ENCODE measurements around the gene BAIAP2L2. TPM values are rescaled to one million over a fixed set of nuclear protein-coding genes. Genes with fewer than 3 reads are reported as not detected.
"Not testable (repeated sequence)": the region's sequence is repeated elsewhere in the genome, so short reads cannot be mapped to it uniquely, and the experiment has no call there.

The BAIAP2L2 gene
- total RNA-seq, 4 donors from 2014 or later = 0.59 to 1.7 TPM; not detected in 2

DNA sequence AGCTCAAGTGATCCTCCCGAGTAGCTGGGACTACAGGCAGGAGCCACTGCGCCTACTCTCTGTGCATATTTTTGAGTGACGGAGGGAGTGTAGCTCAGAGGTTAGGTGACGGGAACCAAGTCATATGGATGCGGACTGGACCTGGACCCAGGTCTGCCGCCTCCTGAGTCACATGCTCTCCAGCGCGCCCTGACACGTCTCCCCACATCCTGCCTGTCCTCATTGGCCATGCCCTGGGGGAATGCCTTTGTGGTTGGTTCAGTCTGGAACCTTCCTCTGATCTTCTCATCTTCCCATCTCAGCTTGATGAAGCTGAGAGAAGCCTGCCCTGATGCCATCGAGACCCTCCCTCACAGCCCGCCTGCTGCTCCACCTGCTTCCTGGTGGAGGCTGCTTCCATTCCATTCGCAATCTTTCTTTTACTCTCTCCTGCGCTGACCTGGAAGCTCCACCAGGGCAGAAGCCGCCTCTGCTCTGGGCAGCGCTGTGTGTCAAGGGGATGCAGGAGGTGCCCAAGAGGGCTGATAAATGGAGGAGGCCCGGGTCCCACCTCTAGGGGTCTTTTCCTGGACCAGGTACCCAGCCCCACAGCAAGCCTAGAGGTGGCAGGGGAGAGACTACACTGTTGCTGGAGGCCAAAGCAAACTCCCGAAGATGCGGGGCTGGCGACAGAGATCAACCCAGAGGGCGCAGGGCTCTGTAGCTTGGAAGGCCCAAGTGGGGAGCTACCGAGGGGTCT is 13.9 kb upstream of the BAIAP2L2 start:
- intact Hi-C loops (cut with DNase I; ENCODE audit: low total_unique reads) = loop anchor here (10.0 kb wide), 1 partner anchor 100 kb away; no protein-coding TSS in a partner anchor
- no peak for TF ChIP-seq POLR2A (IDR thresholded peaks at IDR 0.05)
- TF ChIP-seq, protein P1, sequence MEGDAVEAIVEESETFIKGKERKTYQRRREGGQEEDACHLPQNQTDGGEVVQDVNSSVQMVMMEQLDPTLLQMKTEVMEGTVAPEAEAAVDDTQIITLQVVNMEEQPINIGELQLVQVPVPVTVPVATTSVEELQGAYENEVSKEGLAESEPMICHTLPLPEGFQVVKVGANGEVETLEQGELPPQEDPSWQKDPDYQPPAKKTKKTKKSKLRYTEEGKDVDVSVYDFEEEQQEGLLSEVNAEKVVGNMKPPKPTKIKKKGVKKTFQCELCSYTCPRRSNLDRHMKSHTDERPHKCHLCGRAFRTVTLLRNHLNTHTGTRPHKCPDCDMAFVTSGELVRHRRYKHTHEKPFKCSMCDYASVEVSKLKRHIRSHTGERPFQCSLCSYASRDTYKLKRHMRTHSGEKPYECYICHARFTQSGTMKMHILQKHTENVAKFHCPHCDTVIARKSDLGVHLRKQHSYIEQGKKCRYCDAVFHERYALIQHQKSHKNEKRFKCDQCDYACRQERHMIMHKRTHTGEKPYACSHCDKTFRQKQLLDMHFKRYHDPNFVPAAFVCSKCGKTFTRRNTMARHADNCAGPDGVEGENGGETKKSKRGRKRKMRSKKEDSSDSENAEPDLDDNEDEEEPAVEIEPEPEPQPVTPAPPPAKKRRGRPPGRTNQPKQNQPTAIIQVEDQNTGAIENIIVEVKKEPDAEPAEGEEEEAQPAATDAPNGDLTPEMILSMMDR (IDR thresholded peaks at IDR 0.05) = no peak
- DNase-seq = no peak
- Histone ChIP-seq H3K4me3 (no peak overlapping the region), H3K27ac (no peak overlapping the region), H3K4me1 (no peaks in the 10 kb centered on the region), H3K27me3 (no peaks in the 10 kb centered on the region), H3K9me3 (no peaks in the 10 kb centered on the region), H3K36me3 (no peaks in the 10 kb centered on the region)

- no peaks in the 10 kb centered on the region for H3K4me1 ChIP-seq
- H3K9me3 ChIP-seq = no peaks in the 10 kb centered on the region
- H3K27ac ChIP-seq = no peak overlapping the region
- TF ChIP-seq, protein P1 (IDR thresholded peaks at IDR 0.05) = no peak
- TF ChIP-seq POLR2A (IDR thresholded peaks at IDR 0.05) = no peak
- H3K36me3 ChIP-seq = no peaks in the 10 kb centered on the region
- no peak for DNase-seq
- H3K27me3 ChIP-seq = no peaks in the 10 kb centered on the region
- intact Hi-C loops (cut with DNase I; ENCODE audit: low total_unique reads) = loop anchor here (10.0 kb wide), 1 partner anchor 102 kb away; no protein-coding TSS in a partner anchor
- H3K4me3 ChIP-seq = no peak overlapping the region
Observed at GRCh38 chr22:38122616-38123015, 12.1 kb upstream of the BAIAP2L2 start.

DNA sequence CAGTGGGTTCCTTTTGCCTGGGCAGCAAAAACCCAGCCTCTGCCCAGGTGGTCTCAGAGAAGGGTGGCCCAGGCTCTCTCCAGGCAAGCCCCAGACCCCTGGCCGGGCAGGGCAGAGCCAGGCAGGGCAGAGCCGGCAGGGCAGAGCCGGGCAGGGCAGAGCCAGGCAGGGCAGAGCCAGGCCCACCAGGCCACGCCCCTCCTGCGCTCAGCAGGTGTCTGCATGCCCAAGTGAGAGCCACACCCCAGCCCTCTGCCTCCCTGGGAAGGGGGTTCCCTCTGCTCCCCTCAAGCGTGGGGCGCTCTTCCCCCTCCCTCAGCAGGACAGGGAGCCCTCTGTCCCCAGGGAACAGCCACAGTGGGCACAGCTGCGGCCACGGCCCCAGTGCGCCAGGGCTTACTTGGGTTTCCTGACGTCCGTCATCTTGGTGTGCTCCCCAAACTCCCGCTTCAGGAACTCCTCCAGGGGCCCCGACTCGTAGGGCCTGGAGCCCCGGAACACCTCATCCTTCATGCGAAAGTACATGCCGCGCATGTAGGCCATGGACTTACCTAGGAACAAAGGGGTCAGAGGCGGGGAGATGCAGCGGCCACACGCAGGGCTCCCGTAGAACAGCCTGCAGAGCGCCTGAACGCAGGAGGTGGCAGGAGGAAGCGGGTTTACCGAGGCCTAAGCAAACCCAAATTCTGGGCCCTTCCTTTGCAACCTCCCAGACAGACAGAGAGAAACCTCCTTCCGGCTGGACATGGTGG is 10.1 kb upstream of the BAIAP2L2 start:
- intact Hi-C loops (cut with DNase I; ENCODE audit: low total_unique reads) = loop anchor here (10.0 kb wide), 1 partner anchor 104 kb away; no protein-coding TSS in a partner anchor
- Histone ChIP-seq H3K4me3 (no peak overlapping the region), H3K27me3 (no peaks in the 10 kb centered on the region), H3K9me3 (no peaks in the 10 kb centered on the region), H3K36me3 (no peaks in the 10 kb centered on the region), H3K27ac (no peak overlapping the region), H3K4me1 (no peaks in the 10 kb centered on the region)
- DNase-seq = no peak
- TF ChIP-seq POLR2A (IDR thresholded peaks at IDR 0.05) = no peak
- TF ChIP-seq, protein P1 (IDR thresholded peaks at IDR 0.05) = no peak

GRCh38 chr22:38118747-38119146 is 8.3 kb upstream of the BAIAP2L2 start:
- H3K4me3 ChIP-seq; H3K9me3 ChIP-seq; H3K27me3 ChIP-seq; DNase-seq; intact Hi-C loops (cut with DNase I; ENCODE audit: low total_unique reads); H3K4me1 ChIP-seq; H3K27ac ChIP-seq; H3K36me3 ChIP-seq: not testable (repeated sequence)

GRCh38 chr22:38118182-38118581 is 7.7 kb upstream of the BAIAP2L2 start:
- H3K27ac ChIP-seq = no peak overlapping the region
- H3K36me3 ChIP-seq = no peaks in the 10 kb centered on the region
- H3K4me3 ChIP-seq = no peak overlapping the region
- no peaks in the 10 kb centered on the region for H3K27me3 ChIP-seq
- DNase-seq = no peak
- no peaks in the 10 kb centered on the region for H3K4me1 ChIP-seq
- TF ChIP-seq POLR2A (IDR thresholded peaks at IDR 0.05) = no peak
- TF ChIP-seq, protein P1 (IDR thresholded peaks at IDR 0.05) = no peak
- no peaks in the 10 kb centered on the region for H3K9me3 ChIP-seq
- intact Hi-C loops (cut with DNase I; ENCODE audit: low total_unique reads) = no loop called here

- H3K27me3 ChIP-seq; H3K4me3 ChIP-seq; H3K27ac ChIP-seq; H3K9me3 ChIP-seq; H3K36me3 ChIP-seq; H3K4me1 ChIP-seq; DNase-seq; intact Hi-C loops (cut with DNase I; ENCODE audit: low total_unique reads): not testable (repeated sequence)
Observed at GRCh38 chr22:38117556-38117955, 7.1 kb upstream of the BAIAP2L2 start.

All from uterus (tissue), 4 donors.